IMR-90 (cell line): ENCODE measurements around the gene COL25A1. TPM values are rescaled to one million over a fixed set of nuclear protein-coding genes. Genes with fewer than 3 reads are reported as not detected.

Experiments
- ATAC-seq: fragments of 200-7000 bp; cut with Tn5 transposase; 2 replicates; pipeline ENCODE4 v1.9.1; 2020; ENCODE audit warnings: low read depth, mild to moderate bottlenecking, moderate library complexity
- BruUV-seq: library from RNA; stranded (reverse); fragments of 400-500 nt; replicated peaks from 2 replicates; lab custom pipeline; 2021; lab: Mats Ljungman, UMichigan
- CTCF ChIA-PET: fragments of 300-600 bp; formaldehyde crosslinking; extraction: SDS; loops from one replicate; lab custom pipeline; 2021; ENCODE audit warnings: antibody characterized with exemption; lab: Yijun Ruan, JAX
- POLR2A ChIA-PET: fragments of 300-600 bp; sonication (Branson Sonifier 250); formaldehyde crosslinking; loops from one replicate; lab custom pipeline; 2022; ENCODE audit warnings: antibody characterized with exemption; ENCODE audit not compliant: unreplicated experiment; lab: Charles Lee
- DNase-seq: peaks from one replicate; pipeline ENCODE4 v3.0.0; 2013
- H2AFZ ChIP-seq: replicated peaks from 2 replicates; pipeline ENCODE3; 2013; ENCODE audit warnings: low read length, mild to moderate bottlenecking; ENCODE audit not compliant: poor library complexity
- H2AK5ac ChIP-seq: 2 replicates; pipeline ENCODE4 v1.6.1; 2013; ENCODE audit warnings: low read depth, low read length, inconsistent platforms
- H2AK9ac ChIP-seq: replicated peaks from 2 replicates; pipeline ENCODE3; 2013; ENCODE audit warnings: mild to moderate bottlenecking, low read depth, low read length, moderate library complexity; ENCODE audit not compliant: poor library complexity
- H2BK120ac ChIP-seq: 2 replicates; pipeline ENCODE4 v1.6.1; 2013; ENCODE audit warnings: low read depth, low read length, inconsistent platforms
- H2BK15ac ChIP-seq: 3 replicates; pipeline ENCODE4 v1.6.1; 2013; ENCODE audit warnings: low read depth, low read length, inconsistent platforms
- H2BK20ac ChIP-seq: 2 replicates; pipeline ENCODE4 v1.6.1; 2013; ENCODE audit warnings: low read depth, mild to moderate bottlenecking, inconsistent platforms, low read length, moderate library complexity
- H2BK5ac ChIP-seq: 2 replicates; pipeline ENCODE4 v1.6.1; 2013; ENCODE audit warnings: mild to moderate bottlenecking, low read depth, low read length, inconsistent platforms; ENCODE audit not compliant: poor library complexity, severe bottlenecking
- H3K14ac ChIP-seq: replicated peaks from 2 replicates; pipeline ENCODE4 v1.6.1; 2013; ENCODE audit warnings: low read depth, low read length, inconsistent platforms
- H3K18ac ChIP-seq: 2 replicates; pipeline ENCODE4 v1.6.1; 2013; ENCODE audit warnings: low read depth, low read length, control low read depth
- H3K23ac ChIP-seq: 2 replicates; pipeline ENCODE4 v1.6.1; 2013; ENCODE audit warnings: low read depth, low read length, inconsistent platforms
- H3K27ac ChIP-seq: 2 replicates; pipeline ENCODE4 v1.5.1; 2013; ENCODE audit warnings: mild to moderate bottlenecking, control low read depth, low read length; ENCODE audit not compliant: insufficient read depth
- H3K27me3 ChIP-seq: 2 replicates; pipeline ENCODE4 v1.6.1; 2013; ENCODE audit warnings: low read length; ENCODE audit not compliant: control insufficient read depth, insufficient read depth
- H3K36me3 ChIP-seq: 2 replicates; pipeline ENCODE4 v1.6.1; 2013; ENCODE audit warnings: low read length, mixed read lengths; ENCODE audit not compliant: control insufficient read depth, insufficient read depth
- H3K4ac ChIP-seq: 2 replicates; pipeline ENCODE4 v1.6.1; 2013; ENCODE audit warnings: low read depth, low read length, inconsistent platforms
- H3K4me1 ChIP-seq: 2 replicates; pipeline ENCODE4 v1.6.1; 2013; ENCODE audit warnings: low read length, mixed read lengths; ENCODE audit not compliant: control insufficient read depth, insufficient read depth
- H3K4me2 ChIP-seq: 2 replicates; pipeline ENCODE4 v1.6.1; 2013; ENCODE audit warnings: low read depth, mild to moderate bottlenecking, control low read depth, low read length, moderate library complexity
- H3K4me3 ChIP-seq: 2 replicates; pipeline ENCODE4 v1.5.1; 2013; ENCODE audit warnings: low read depth, mild to moderate bottlenecking, control low read depth, low read length, moderate library complexity; ENCODE audit not compliant: insufficient read depth
- H3K56ac ChIP-seq: 2 replicates; pipeline ENCODE4 v1.6.1; 2013; ENCODE audit warnings: low read length, inconsistent platforms; ENCODE audit not compliant: insufficient read depth; ENCODE audit errors: extremely low read depth
- H3K79me1 ChIP-seq, 2 experiments: 2 replicates each; pipeline ENCODE4 v1.6.1; 2013; ENCODE audit warnings: low read length in 2 of 2, inconsistent platforms in 1 of 2, low read depth in 1 of 2
- H3K9ac ChIP-seq: 2 replicates; pipeline ENCODE4 v1.6.1; 2013; ENCODE audit warnings: low read depth, low read length, control low read depth
- H3K9me1 ChIP-seq: 2 replicates; pipeline ENCODE4 v1.6.1; 2013; ENCODE audit warnings: low read length, inconsistent platforms; ENCODE audit not compliant: insufficient read depth
- H3K9me3 ChIP-seq: 2 replicates; pipeline ENCODE4 v1.6.1; 2013; ENCODE audit warnings: low read length; ENCODE audit not compliant: control insufficient read depth, insufficient read depth
- H4K20me1 ChIP-seq: 2 replicates; pipeline ENCODE4 v1.6.1; 2013; ENCODE audit warnings: low read length, inconsistent platforms; ENCODE audit not compliant: insufficient read depth
- H4K5ac ChIP-seq: 2 replicates; pipeline ENCODE4 v1.6.1; 2013; ENCODE audit warnings: mild to moderate bottlenecking, low read depth, low read length, control low read depth
- H4K8ac ChIP-seq, 2 experiments: 2 replicates each; pipeline ENCODE4 v1.6.1; 2013; ENCODE audit warnings: low read depth in 2 of 2, low read length in 2 of 2, control low read depth in 1 of 2, inconsistent platforms in 1 of 2
- H4K91ac ChIP-seq: 2 replicates; pipeline ENCODE4 v1.6.1; 2013; ENCODE audit warnings: low read depth, low read length, inconsistent platforms; ENCODE audit not compliant: insufficient read depth
- CEBPB ChIP-seq: IDR thresholded peaks from 2 replicates; pipeline ENCODE4 v1.6.1; 2012; ENCODE audit warnings: low read depth, low read length, improper control_type of control experiment
- MAFK ChIP-seq: IDR thresholded peaks from 2 replicates; pipeline ENCODE4 v1.6.1; 2012; ENCODE audit warnings: low read depth, low read length, improper control_type of control experiment
- MAZ ChIP-seq: IDR thresholded peaks from 2 replicates; pipeline ENCODE4 v1.6.1; 2012; ENCODE audit warnings: low read depth, mild to moderate bottlenecking, low read length, improper control_type of control experiment, moderate library complexity, borderline replicate concordance
- NFE2L2 ChIP-seq: fragments of 150-350 bp; IDR thresholded peaks from 2 replicates; pipeline ENCODE4 v1.6.1; 2016; ENCODE audit warnings: low read depth, mild to moderate bottlenecking, low read length
- RAD21 ChIP-seq: IDR thresholded peaks from 2 replicates; pipeline ENCODE4 v1.6.1; 2012; ENCODE audit warnings: low read length, improper control_type of control experiment
- RCOR1 ChIP-seq: IDR thresholded peaks from 2 replicates; pipeline ENCODE4 v1.6.1; 2012; ENCODE audit warnings: mild to moderate bottlenecking, low read length, improper control_type of control experiment; ENCODE audit not compliant: insufficient replicate concordance
- RFX5 ChIP-seq: IDR thresholded peaks from 2 replicates; pipeline ENCODE4 v1.8.0; 2012; ENCODE audit warnings: low read depth, mild to moderate bottlenecking, low read length, moderate library complexity
- SMC3 ChIP-seq: fragments of 150-350 bp; IDR thresholded peaks from 2 replicates; pipeline ENCODE4 v1.6.1; 2016; ENCODE audit warnings: low read depth, mild to moderate bottlenecking, antibody characterized with exemption, low read length, moderate library complexity
- USF2 ChIP-seq: fragments of 150-350 bp; IDR thresholded peaks from 2 replicates; pipeline ENCODE4 v1.6.1; 2017; ENCODE audit warnings: mild to moderate bottlenecking, antibody characterized with exemption, low read length, low read depth
- WGBS, 2 experiments: methylation state at CpG; one replicate each; pipeline versions ENCODE4 v1.1.5 to v1.1.7; 2013; ENCODE audit warnings: missing lambda C conversion rate in 2 of 2; ENCODE audit not compliant: insufficient read length in 1 of 2; ENCODE audit errors: extremely low coverage in 2 of 2; 5-methylcytosine and 5-hydroxymethylcytosine counted together
- dilution Hi-C: fragments of 300-500 bp; cut with HindIII; formaldehyde crosslinking; loops from one replicate; pipeline ENCODE4 v1.14.3; 2018; ENCODE audit warnings: low sequenced_read_pairs; ENCODE audit not compliant: unreplicated experiment
- in situ Hi-C: fragments of 300-500 bp; cut with MboI; formaldehyde crosslinking; loops from 3 replicates; pipeline ENCODE4 v1.14.3; 2019; ENCODE audit warnings: low sequenced_read_pairs, inconsistent platforms, mixed read lengths
- intact Hi-C: fragments of 100-400 bp; cut with micrococcal nuclease; formaldehyde crosslinking; loops from 2 replicates; pipeline ENCODE4 v1.10.0; 2022
- polyA plus RNA-seq, 3 experiments: library from polyadenylated mRNA; depleted of rRNA; stranded (reverse); fragments of >200 nt; gene quantifications; 2 replicates each; pipeline ENCODE4 v1.2.3, GENCODE V29; 2012; ENCODE audit warnings: low replicate concordance in 1 of 3
- total RNA-seq: library from RNA; depleted of rRNA; stranded (reverse); fragments of >200 nt; gene quantifications from 2 replicates; pipeline ENCODE4 v1.2.3, GENCODE V29; 2012
- TF ChIP-seq, protein P1 (sequence below): conservative IDR thresholded peaks from 2 replicates; pipeline ENCODE4 v1.5.1; 2012; ENCODE audit warnings: mild to moderate bottlenecking, low read depth, low read length, improper control_type of control experiment

Gene COL25A1
- total and polyA plus RNA-seq, 2 of the 4 experiments (the other 2 are of a cell fraction), result under 0.01 to 0.05 TPM

GRCh38 chr4:109155682-109156283 lies 146.7 kb downstream of the COL25A1 start:
- POLR2A ChIA-PET, result no interaction called here
- dilution Hi-C loops, result no loop called here
- intact Hi-C loops, result no loop called here
- Histone ChIP-seq H2AK5ac (no peak overlapping the region), H4K5ac (no peak overlapping the region), H3K36me3 (no peaks in the 10 kb centered on the region), H3K27ac (no peak overlapping the region), H2AK9ac (no peak overlapping the region), H2BK120ac (no peak overlapping the region), H3K14ac (no peak overlapping the region), H3K9ac (no peak overlapping the region), H3K4me1 (no peaks in the 10 kb centered on the region), H4K91ac (no peak overlapping the region), H2BK5ac (no peak overlapping the region), H4K8ac (no peak overlapping the region), H3K18ac (no peak overlapping the region), H3K9me1 (no peaks in the 10 kb centered on the region), H3K4me2 (no peak overlapping the region), H3K4me3 (no peak overlapping the region), H3K4ac (no peak overlapping the region), H2BK20ac (no peak overlapping the region), H2BK15ac (no peak overlapping the region), H3K56ac (no peak overlapping the region), H3K27me3 (no peaks in the 10 kb centered on the region), H3K9me3 (no peaks in the 10 kb centered on the region), H3K79me1 (no peaks in the 10 kb centered on the region), H3K23ac (no peak overlapping the region), H2AFZ (no peak overlapping the region), H4K20me1 (no peaks in the 10 kb centered on the region)
- BruUV-seq, result no TSS peak
- DNase-seq (no peak), ATAC-seq (no peak)
- no CpG with 5 or more reads among the region's 4 CpGs for WGBS, 2 experiments
- CTCF ChIA-PET, result no interaction called here
- TF ChIP-seq RAD21 (no peak), SMC3 (no peak), MAFK (no peak), CEBPB (no peak), RFX5 (no peak), USF2 (no peak), NFE2L2 (no peak), RCOR1 (no peak), MAZ (no peak)
- TF ChIP-seq, protein P1, sequence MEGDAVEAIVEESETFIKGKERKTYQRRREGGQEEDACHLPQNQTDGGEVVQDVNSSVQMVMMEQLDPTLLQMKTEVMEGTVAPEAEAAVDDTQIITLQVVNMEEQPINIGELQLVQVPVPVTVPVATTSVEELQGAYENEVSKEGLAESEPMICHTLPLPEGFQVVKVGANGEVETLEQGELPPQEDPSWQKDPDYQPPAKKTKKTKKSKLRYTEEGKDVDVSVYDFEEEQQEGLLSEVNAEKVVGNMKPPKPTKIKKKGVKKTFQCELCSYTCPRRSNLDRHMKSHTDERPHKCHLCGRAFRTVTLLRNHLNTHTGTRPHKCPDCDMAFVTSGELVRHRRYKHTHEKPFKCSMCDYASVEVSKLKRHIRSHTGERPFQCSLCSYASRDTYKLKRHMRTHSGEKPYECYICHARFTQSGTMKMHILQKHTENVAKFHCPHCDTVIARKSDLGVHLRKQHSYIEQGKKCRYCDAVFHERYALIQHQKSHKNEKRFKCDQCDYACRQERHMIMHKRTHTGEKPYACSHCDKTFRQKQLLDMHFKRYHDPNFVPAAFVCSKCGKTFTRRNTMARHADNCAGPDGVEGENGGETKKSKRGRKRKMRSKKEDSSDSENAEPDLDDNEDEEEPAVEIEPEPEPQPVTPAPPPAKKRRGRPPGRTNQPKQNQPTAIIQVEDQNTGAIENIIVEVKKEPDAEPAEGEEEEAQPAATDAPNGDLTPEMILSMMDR, result no peak
- in situ Hi-C loops, result no loop called here
